Measurements from ENCODE around the gene IMPG2.

The IMPG2 gene

DNA sequence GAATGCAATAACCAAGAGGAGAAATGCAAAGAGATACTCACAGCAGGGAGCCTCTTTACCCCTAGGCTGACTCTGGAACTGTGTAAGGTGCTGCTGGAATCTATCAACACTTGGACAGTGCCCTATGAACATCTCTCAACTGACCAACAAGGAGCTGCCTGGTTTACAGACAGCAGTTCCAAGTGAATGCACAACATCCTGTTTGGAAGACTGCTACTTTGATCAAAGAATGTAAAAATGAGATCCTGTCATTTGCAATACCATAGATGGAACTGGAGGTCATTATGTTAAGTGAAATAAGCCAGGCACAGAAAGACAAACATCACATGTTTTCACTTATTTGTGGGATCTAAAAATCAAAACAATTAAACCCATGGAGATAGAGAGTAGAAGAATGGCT, 136.3 kb downstream of the IMPG2 start:
- no peak for DNase-seq (ENCODE audit: low spot score)

DNA sequence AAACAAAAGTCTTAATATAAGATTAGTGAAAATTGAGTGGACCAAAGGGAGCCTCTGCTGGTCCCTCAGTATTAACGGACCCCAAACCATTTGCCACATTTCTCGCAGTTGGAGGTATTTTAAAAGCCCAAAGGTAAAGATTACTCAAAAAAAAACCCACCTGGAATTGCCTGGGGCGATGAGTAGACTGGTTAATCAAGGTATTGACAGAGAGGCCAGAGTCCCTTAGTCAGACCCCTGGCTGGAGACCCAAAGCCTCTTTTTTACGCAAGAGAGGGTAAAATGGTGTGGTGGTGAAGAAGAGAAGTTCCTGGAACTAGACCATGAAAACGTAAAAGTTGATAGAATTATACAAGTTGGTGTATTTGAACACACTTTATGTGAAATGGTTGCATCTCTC, 137.2 kb downstream of the IMPG2 start:
- DNase-seq (ENCODE audit: low spot score) = no peak

- no peak for DNase-seq (ENCODE audit: low spot score)
Measured at GRCh38 chr3:101182734-101183133, 137.6 kb downstream of the IMPG2 start.

GRCh38 chr3:101181801-101182200, 138.6 kb downstream of the IMPG2 start:
- no peak for DNase-seq (ENCODE audit: low spot score)

DNA sequence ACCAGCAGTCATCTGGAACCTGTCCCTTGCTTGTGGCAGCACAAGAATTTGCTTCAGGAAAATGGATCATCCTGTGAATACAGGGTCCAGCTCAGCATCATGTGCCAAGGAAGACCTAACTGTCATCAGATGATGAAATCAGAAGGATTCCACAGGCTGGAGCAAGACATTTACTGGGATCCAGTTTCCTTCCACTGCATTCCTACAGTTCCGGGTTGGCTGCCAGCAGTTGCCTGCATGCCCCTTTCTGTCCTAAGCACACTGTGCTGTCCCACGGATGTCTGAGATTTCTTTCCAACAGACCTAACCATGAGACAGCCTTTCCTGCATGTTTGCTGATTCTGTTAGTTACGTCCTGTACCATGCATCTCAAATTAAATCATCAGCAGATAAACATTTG, 140.7 kb downstream of the IMPG2 start:
- no peak for DNase-seq (ENCODE audit: low spot score)

- no peak for DNase-seq (ENCODE audit: low spot score)
Measured at GRCh38 chr3:101177577-101177976, 142.8 kb downstream of the IMPG2 start.
